K562 (cell line): ENCODE results near the gene NDUFS3. TPM values are rescaled to one million over a fixed set of nuclear protein-coding genes. Genes with fewer than 3 reads are reported as not detected.

Experiments used
- DDX20 ChIP-seq: fragments of 450-650 bp; IDR thresholded peaks from 2 replicates; pipeline ENCODE4 v1.6.1; 2016; ENCODE audit warnings: missing genetic modification characterization, low read depth, mild to moderate bottlenecking, missing compliant biosample characterization, moderate library complexity
- GABPB1 ChIP-seq: sonication (generic); formaldehyde crosslinking; IDR thresholded peaks from 2 replicates; pipeline ENCODE4 v1.8.0; 2022; ENCODE audit warnings: mild to moderate bottlenecking, missing genetic modification reagents
- RBM25 ChIP-seq: fragments of 200-400 bp; formaldehyde crosslinking; IDR thresholded peaks from 2 replicates; pipeline ENCODE4 v1.6.1; 2018; ENCODE audit warnings: low read length, low read depth, moderate library complexity; ENCODE audit not compliant: severe bottlenecking
- U2AF2 ChIP-seq: fragments of 200-400 bp; formaldehyde crosslinking; optimal IDR thresholded peaks from 2 replicates; pipeline ENCODE3; 2017; ENCODE audit warnings: low read depth, mild to moderate bottlenecking, low read length
- ZEB2 ChIP-seq: fragments of 450-650 bp; IDR thresholded peaks from 2 replicates; pipeline ENCODE4 v1.6.1; 2016
- ZFX ChIP-seq: sonication (generic); formaldehyde crosslinking; IDR thresholded peaks from 2 replicates; pipeline ENCODE4 v1.8.0; 2022; ENCODE audit warnings: mild to moderate bottlenecking, missing genetic modification reagents, moderate library complexity
- ZNF146 ChIP-seq: IDR thresholded peaks from one replicate; pipeline ENCODE4 v1.6.1; 2018; ENCODE audit warnings: missing compliant biosample characterization; ENCODE audit not compliant: unreplicated experiment
- ZNF197 ChIP-seq: fragments of 200-800 bp; sonication (Bioruptor generic); IDR thresholded peaks from 2 replicates; pipeline ENCODE4 v1.6.1; 2016; ENCODE audit warnings: low read depth, missing genetic modification characterization, missing compliant biosample characterization
- ZNF584 ChIP-seq: fragments of 200-800 bp; sonication (Bioruptor generic); IDR thresholded peaks from 2 replicates; pipeline ENCODE4 v1.6.1; 2016; ENCODE audit warnings: low read depth, mild to moderate bottlenecking, missing genetic modification characterization, missing compliant biosample characterization
- ZNF785 ChIP-seq: fragments of 250-450 bp; sonication (Bioruptor Pico); IDR thresholded peaks from 2 replicates; pipeline ENCODE4 v1.4.0; 2020; ENCODE audit warnings: mild to moderate bottlenecking
- polyA plus RNA-seq, 8 experiments: library from polyadenylated mRNA; depleted of rRNA in 4 of 8; stranded (reverse) in 5 of 8; unstranded in 3 of 8; fragments of >200 nt; fragmentation: Nextera tagmentation in 2 of 8; fragmentation: Illumina TruSeq in 1 of 8; extraction: Ambion mirVana in 2 of 8; extraction: Trizol in 1 of 8; gene quantifications; 2 replicates each; pipeline versions ENCODE4 v1.2.1 to v1.2.3, GENCODE V29; 2011 to 2014; ENCODE audit warnings: inconsistent platforms in 1 of 8, missing spikeins in 1 of 8
- total RNA-seq, 7 experiments: library from RNA; depleted of rRNA in 6 of 7; stranded (reverse); fragments of >200 nt in 6 of 7; fragmentation: Illumina TruSeq in 2 of 7; extraction: Trizol in 2 of 7; gene quantifications; 2 replicates each; pipeline versions ENCODE4 v1.2.1 to v1.2.3, GENCODE V29; 2011 to 2021; ENCODE audit warnings: low replicate concordance in 1 of 7
- TF ChIP-seq, protein P1 (sequence below): fragments of 450-650 bp; formaldehyde crosslinking; IDR thresholded peaks from 2 replicates; pipeline ENCODE4 v1.4.0; 2020; ENCODE audit warnings: mild to moderate bottlenecking, moderate library complexity
- TF ChIP-seq, protein P2 (sequence below): sonication (generic); formaldehyde crosslinking; IDR thresholded peaks from 2 replicates; pipeline ENCODE4 v1.8.0; 2023; ENCODE audit warnings: missing genetic modification reagents, mild to moderate bottlenecking, borderline replicate concordance
- TF ChIP-seq, protein P3 (sequence below): sonication (generic); formaldehyde crosslinking; IDR thresholded peaks from 2 replicates; pipeline ENCODE4 v1.8.1; 2023; ENCODE audit warnings: mild to moderate bottlenecking, missing genetic modification reagents
- TF ChIP-seq, protein P4 (sequence below): fragments of 250-450 bp; sonication (Bioruptor Pico); IDR thresholded peaks from 2 replicates; pipeline ENCODE4 v1.5.0; 2020; ENCODE audit warnings: mild to moderate bottlenecking, borderline replicate concordance
- TF ChIP-seq, protein P5 (sequence below), 2 experiments: fragments of 450-650 bp in 1 of 2; sonication (generic) in 1 of 2; formaldehyde crosslinking in 1 of 2; IDR thresholded peaks in 1 of 2; conservative IDR thresholded peaks in 1 of 2; 2 replicates each; pipeline versions ENCODE4 v1.6.1 to v1.8.1; 2016 to 2023; ENCODE audit warnings: mild to moderate bottlenecking in 2 of 2, moderate library complexity in 2 of 2, inconsistent platforms in 1 of 2, missing genetic modification reagents in 1 of 2

The NDUFS3 gene
- total and polyA plus RNA-seq, 9 of the 15 experiments (the other 6 are each of a cell fraction or from before 2014, with no cell fraction given): 38.7 to 341 (median 194) TPM

DNA sequence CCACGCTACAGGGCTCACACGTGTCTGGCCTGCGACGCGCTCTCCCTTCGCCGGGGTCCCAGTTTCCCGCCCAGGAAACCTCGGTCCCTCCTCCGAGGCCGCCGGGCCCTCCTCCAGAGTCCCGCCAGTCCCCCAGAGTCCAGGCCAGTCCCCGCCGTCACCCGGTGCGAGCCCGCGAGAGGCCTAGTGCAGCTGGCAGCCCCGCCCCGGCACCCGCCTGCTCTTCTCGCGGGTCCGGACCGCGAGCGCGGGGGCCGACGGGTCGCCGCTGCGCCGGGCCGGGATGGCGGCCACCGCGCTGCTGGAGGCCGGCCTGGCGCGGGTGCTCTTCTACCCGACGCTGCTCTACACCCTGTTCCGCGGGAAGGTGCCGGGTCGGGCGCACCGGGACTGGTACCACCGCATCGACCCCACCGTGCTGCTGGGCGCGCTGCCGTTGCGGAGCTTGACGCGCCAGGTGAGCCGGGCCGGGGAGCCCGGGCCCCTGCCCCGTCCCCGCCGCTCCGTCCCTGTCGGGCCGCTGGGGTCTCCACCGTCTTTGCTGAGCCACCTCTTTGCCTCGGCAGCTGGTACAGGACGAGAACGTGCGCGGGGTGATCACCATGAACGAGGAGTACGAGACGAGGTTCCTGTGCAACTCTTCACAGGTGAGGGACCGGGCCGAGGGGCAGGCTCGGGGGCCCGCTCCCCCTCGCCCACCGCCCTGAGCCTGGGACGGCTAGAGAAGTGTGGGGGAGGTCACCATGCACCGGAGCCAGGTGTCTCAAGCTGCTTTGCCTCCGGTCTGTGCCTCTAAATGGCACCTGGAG, 13.3 kb upstream of the NDUFS3 start, which contains the start of gene PTPMT1 (continued):
- TF ChIP-seq, protein P1, sequence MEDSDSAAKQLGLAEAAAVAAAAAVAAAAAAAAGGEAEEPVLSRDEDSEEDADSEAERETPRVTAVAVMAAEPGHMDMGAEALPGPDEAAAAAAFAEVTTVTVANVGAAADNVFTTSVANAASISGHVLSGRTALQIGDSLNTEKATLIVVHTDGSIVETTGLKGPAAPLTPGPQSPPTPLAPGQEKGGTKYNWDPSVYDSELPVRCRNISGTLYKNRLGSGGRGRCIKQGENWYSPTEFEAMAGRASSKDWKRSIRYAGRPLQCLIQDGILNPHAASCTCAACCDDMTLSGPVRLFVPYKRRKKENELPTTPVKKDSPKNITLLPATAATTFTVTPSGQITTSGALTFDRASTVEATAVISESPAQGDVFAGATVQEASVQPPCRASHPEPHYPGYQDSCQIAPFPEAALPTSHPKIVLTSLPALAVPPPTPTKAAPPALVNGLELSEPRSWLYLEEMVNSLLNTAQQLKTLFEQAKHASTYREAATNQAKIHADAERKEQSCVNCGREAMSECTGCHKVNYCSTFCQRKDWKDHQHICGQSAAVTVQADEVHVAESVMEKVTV: no peak
- TF ChIP-seq ZEB2 (no peak), U2AF2 (no peak), GABPB1 (CRISPR knock-in tag) (peak; percentile 59), ZNF197 (CRISPR knock-in tag) (no peak), DDX20 (tag) (no peak), ZNF584 (no peak), ZFX (CRISPR knock-in tag) (peak; percentile 99), RBM25 (peak; percentile 91), ZNF785 (CRISPR knock-in tag) (no peak), ZNF146 (CRISPR knock-in tag) (no peak)
- TF ChIP-seq, protein P2, sequence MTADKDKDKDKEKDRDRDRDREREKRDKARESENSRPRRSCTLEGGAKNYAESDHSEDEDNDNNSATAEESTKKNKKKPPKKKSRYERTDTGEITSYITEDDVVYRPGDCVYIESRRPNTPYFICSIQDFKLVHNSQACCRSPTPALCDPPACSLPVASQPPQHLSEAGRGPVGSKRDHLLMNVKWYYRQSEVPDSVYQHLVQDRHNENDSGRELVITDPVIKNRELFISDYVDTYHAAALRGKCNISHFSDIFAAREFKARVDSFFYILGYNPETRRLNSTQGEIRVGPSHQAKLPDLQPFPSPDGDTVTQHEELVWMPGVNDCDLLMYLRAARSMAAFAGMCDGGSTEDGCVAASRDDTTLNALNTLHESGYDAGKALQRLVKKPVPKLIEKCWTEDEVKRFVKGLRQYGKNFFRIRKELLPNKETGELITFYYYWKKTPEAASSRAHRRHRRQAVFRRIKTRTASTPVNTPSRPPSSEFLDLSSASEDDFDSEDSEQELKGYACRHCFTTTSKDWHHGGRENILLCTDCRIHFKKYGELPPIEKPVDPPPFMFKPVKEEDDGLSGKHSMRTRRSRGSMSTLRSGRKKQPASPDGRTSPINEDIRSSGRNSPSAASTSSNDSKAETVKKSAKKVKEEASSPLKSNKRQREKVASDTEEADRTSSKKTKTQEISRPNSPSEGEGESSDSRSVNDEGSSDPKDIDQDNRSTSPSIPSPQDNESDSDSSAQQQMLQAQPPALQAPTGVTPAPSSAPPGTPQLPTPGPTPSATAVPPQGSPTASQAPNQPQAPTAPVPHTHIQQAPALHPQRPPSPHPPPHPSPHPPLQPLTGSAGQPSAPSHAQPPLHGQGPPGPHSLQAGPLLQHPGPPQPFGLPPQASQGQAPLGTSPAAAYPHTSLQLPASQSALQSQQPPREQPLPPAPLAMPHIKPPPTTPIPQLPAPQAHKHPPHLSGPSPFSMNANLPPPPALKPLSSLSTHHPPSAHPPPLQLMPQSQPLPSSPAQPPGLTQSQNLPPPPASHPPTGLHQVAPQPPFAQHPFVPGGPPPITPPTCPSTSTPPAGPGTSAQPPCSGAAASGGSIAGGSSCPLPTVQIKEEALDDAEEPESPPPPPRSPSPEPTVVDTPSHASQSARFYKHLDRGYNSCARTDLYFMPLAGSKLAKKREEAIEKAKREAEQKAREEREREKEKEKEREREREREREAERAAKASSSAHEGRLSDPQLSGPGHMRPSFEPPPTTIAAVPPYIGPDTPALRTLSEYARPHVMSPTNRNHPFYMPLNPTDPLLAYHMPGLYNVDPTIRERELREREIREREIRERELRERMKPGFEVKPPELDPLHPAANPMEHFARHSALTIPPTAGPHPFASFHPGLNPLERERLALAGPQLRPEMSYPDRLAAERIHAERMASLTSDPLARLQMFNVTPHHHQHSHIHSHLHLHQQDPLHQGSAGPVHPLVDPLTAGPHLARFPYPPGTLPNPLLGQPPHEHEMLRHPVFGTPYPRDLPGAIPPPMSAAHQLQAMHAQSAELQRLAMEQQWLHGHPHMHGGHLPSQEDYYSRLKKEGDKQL (CRISPR knock-in tag): no peak
- TF ChIP-seq, protein P3, sequence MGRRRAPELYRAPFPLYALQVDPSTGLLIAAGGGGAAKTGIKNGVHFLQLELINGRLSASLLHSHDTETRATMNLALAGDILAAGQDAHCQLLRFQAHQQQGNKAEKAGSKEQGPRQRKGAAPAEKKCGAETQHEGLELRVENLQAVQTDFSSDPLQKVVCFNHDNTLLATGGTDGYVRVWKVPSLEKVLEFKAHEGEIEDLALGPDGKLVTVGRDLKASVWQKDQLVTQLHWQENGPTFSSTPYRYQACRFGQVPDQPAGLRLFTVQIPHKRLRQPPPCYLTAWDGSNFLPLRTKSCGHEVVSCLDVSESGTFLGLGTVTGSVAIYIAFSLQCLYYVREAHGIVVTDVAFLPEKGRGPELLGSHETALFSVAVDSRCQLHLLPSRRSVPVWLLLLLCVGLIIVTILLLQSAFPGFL (CRISPR knock-in tag): 0 out of 2 replicates have a peak, but pooled peaks have one; percentile 84
- TF ChIP-seq, protein P4, sequence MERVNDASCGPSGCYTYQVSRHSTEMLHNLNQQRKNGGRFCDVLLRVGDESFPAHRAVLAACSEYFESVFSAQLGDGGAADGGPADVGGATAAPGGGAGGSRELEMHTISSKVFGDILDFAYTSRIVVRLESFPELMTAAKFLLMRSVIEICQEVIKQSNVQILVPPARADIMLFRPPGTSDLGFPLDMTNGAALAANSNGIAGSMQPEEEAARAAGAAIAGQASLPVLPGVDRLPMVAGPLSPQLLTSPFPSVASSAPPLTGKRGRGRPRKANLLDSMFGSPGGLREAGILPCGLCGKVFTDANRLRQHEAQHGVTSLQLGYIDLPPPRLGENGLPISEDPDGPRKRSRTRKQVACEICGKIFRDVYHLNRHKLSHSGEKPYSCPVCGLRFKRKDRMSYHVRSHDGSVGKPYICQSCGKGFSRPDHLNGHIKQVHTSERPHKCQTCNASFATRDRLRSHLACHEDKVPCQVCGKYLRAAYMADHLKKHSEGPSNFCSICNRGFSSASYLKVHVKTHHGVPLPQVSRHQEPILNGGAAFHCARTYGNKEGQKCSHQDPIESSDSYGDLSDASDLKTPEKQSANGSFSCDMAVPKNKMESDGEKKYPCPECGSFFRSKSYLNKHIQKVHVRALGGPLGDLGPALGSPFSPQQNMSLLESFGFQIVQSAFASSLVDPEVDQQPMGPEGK: no peak
- TF ChIP-seq, protein P5, sequence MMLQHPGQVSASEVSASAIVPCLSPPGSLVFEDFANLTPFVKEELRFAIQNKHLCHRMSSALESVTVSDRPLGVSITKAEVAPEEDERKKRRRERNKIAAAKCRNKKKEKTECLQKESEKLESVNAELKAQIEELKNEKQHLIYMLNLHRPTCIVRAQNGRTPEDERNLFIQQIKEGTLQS (IDR thresholded peaks at IDR 0.05): no peak
- TF ChIP-seq, protein P5 (CRISPR knock-in tag; conservative IDR thresholded peaks at IDR 0.05): no peak
